HG03175 (cell line): ENCODE data around the gene SYCP1.
"Not testable (repeated sequence)": the region's sequence is repeated elsewhere in the genome, so short reads cannot be mapped to it uniquely, and the experiment has no call there.

Experiments
- ATAC-seq: cut with Tn5 transposase; IDR thresholded peaks from one replicate; pipeline ENCODE4 v1.9.1; 2021; ENCODE audit warnings: mild to moderate bottlenecking, moderate library complexity; ENCODE audit not compliant: unreplicated experiment

The SYCP1 gene

GRCh38 chr1:114976891-114977290 lies 122.2 kb downstream of the SYCP1 start:
- ATAC-seq = no peak

DNA sequence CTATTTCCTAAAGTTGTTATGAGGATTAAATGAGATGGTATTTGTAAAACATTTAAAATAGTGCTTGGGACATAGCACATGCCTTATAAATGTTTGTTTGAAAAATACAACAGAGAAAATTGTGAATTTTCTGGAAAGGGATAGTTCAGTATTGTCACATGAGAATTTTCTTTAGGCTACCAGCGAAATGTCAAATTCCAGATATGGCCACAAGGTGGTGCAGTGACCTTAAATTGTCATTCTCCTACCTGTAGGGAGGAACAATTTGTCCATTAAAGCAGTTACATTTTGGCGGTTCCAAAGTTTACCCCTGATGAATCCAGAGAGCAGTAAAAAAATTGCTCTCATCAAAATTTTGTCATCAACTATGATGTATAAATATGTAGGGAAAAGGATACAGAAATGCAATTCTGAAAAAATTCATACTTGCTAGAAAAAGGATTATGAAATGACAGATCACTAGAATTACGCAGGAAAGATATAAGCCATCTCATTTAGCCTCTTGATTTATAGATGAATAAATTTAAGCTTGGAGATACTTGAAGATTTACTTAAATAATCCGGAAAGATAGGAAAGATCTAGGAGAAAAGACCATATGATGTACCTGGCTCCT lies 124.7 kb downstream of the SYCP1 start:
- ATAC-seq = no peak

- ATAC-seq = no peak
Observed at GRCh38 chr1:114982251-114982650, 127.6 kb downstream of the SYCP1 start.

GRCh38 chr1:114986286-114986685 lies 131.6 kb downstream of the SYCP1 start:
- no peak for ATAC-seq

- ATAC-seq = no peak
Observed at GRCh38 chr1:114988095-114988494, 133.4 kb downstream of the SYCP1 start.

- ATAC-seq = no peak
Observed at GRCh38 chr1:114997510-114998289, 143.0 kb downstream of the SYCP1 start.

- ATAC-seq = no peak
Observed at GRCh38 chr1:115006191-115006590, 151.5 kb downstream of the SYCP1 start.

GRCh38 chr1:115012006-115012405 lies 157.3 kb downstream of the SYCP1 start:
- ATAC-seq = no peak

GRCh38 chr1:115012434-115012833 lies 157.8 kb downstream of the SYCP1 start:
- ATAC-seq = no peak

DNA sequence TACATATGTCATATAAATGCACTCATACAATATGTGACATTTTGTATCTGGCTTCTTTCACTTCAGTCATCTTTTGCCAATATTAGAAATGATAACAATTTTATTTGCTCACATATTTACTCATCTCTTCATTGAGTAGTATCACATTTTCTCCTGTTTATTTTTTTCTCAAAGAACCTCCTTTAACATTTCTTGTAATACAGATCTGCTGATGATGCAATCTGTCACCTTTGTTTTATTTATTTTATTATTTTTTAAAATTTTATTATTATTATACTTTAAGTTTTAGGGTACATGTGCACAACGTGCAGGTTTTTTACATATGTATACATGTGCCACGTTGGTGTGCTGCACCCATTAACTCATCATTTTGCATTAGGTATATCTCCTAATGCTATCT lies 159.1 kb downstream of the SYCP1 start:
- ATAC-seq = no peak

GRCh38 chr1:115019549-115019948 lies 164.9 kb downstream of the SYCP1 start:
- not testable (repeated sequence) for ATAC-seq

GRCh38 chr1:115021145-115021544 lies 166.5 kb downstream of the SYCP1 start:
- ATAC-seq = no peak

DNA sequence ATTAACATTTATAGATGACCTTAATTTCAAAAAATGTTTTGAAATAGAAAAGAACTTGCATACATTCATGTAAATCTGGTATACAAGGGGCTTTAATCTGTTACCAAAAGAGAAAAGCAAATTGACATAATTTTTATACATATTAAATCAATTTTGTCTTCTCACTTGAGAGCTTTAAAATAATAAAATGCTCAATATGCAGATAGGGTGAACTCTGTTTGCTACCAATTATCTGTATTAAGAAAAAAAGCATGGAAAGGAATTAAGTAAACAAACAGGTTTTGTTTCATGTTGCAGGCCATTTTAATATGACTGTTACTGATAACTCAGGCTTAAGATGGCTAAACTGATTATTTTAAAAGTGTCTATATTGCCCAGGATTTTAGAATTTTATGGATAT lies 168.9 kb downstream of the SYCP1 start:
- ATAC-seq = no peak

DNA sequence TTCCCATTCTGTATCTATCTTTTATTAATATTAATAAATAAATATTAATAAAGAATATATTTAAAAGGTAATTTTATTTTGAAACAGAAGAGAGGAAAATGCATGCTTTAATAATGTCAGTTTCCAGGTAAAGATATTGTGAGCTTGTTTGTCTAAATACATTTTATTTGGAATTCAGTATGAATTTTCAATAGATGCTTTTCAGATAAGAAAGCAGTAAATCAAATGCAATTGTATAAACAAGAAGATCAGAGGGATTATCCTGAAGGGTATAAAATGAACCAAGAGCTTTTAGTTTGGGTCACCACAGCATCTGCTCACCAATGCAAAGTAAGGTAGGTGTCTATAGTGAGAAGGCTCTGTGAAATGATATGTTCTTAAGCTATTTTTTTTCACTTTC lies 174.9 kb downstream of the SYCP1 start, which contains the start of gene TSHB:
TSS of gene TSHB (plus strand) at position 301 of the 400 bp plus-strand sequence. CDS start 3,537 bp downstream, outside the sequence.
- no peak for ATAC-seq

GRCh38 chr1:115031595-115031994 lies 176.9 kb downstream of the SYCP1 start:
- no peak for ATAC-seq

GRCh38 chr1:115035652-115036051 lies 181.0 kb downstream of the SYCP1 start:
- no peak for ATAC-seq

- no peak for ATAC-seq
Observed at GRCh38 chr1:115036814-115037507, 182.3 kb downstream of the SYCP1 start.

DNA sequence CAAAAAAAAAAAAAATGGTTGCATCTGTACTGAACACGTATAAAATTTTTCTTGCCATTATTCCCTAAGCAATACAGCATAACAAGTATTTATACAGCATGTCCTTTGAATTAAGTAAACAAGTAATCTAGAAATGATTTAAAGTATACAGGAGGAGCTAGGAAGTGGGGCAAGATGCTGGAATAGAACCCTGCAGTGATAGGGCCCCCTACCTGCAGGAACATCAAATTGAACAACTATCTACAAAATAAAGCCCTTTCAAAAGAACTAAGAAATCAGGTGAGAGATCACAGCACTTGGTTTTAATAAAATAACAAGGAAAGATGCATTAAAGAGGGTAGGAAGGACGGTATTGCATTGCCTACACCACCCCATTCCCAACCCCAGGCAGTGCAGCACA lies 185.8 kb downstream of the SYCP1 start:
- ATAC-seq = no peak

- no peak for ATAC-seq
Observed at GRCh38 chr1:115041654-115042053, 187.0 kb downstream of the SYCP1 start.
